ENCODE results near the gene XPO5.

- TF ChIP-seq CTCF (optimal IDR thresholded peaks at IDR 0.05 in 1 of 3, IDR thresholded peaks at IDR 0.05 in 1 of 3, conservative IDR thresholded peaks at IDR 0.05 in 1 of 3; ENCODE audit: extremely low read depth in 1 of 3, insufficient read depth in 2 of 3, low read length in 3 of 3) (no peak), EZH2 (IDR thresholded peaks at IDR 0.05; ENCODE audit: low read length) (no peak)
Observed at GRCh38 chr6:43588194-43588593, 12.4 kb upstream of the XPO5 start.
